Panc1 (cell line): ENCODE results near the gene LINGO1. TPM values are rescaled to one million over a fixed set of nuclear protein-coding genes. Genes with fewer than 3 reads are reported as not detected.

Experiments used
- ATAC-seq: fragments of 200-7000 bp; cut with Tn5 transposase; 2 replicates; pipeline ENCODE4 v1.9.1; 2020; ENCODE audit warnings: mild to moderate bottlenecking, moderate library complexity
- BruUV-seq: library from RNA; stranded (reverse); fragments of 400-500 nt; replicated peaks from 2 replicates; lab custom pipeline; 2021; lab: Mats Ljungman, UMichigan
- CTCF ChIA-PET: fragments of 300-600 bp; sonication (Branson Sonifier 250); formaldehyde crosslinking; loops from one replicate; lab custom pipeline; 2022; ENCODE audit warnings: antibody characterized with exemption; lab: Charles Lee
- POLR2A ChIA-PET: fragments of 300-600 bp; sonication (Branson Sonifier 250); formaldehyde crosslinking; loops from one replicate; lab custom pipeline; 2022; ENCODE audit warnings: antibody characterized with exemption; lab: Charles Lee
- DNase-seq: peaks from one replicate; pipeline ENCODE4 v3.0.0-alpha.2; 2010; ENCODE audit warnings: low read depth, low spot score
- H3K27ac ChIP-seq: 2 replicates; pipeline ENCODE4 v1.5.1; 2011; ENCODE audit warnings: mild to moderate bottlenecking, low read length, inconsistent platforms
- H3K27me3 ChIP-seq: fragments of 200-500 bp; sonication (Bioruptor generic); 2 replicates; pipeline ENCODE4 v1.6.0; 2014; ENCODE audit warnings: low read length, inconsistent platforms; ENCODE audit not compliant: control insufficient read depth, insufficient read depth
- H3K36me3 ChIP-seq: fragments of 200-500 bp; sonication (Bioruptor generic); 2 replicates; pipeline ENCODE4 v1.5.1; 2014; ENCODE audit warnings: inconsistent platforms, mild to moderate bottlenecking, low read length, moderate library complexity; ENCODE audit not compliant: control insufficient read depth, insufficient read depth
- H3K4me1 ChIP-seq: 2 replicates; pipeline ENCODE4 v1.5.1; 2011; ENCODE audit warnings: inconsistent platforms, mild to moderate bottlenecking, low read length, moderate library complexity; ENCODE audit not compliant: control insufficient read depth, insufficient read depth
- H3K4me3 ChIP-seq, 2 experiments: 2 replicates each; pipeline ENCODE4 v1.5.1; 2011 to 2012; ENCODE audit warnings: low read depth in 2 of 2, low read length in 2 of 2, mild to moderate bottlenecking in 2 of 2, inconsistent platforms in 1 of 2, moderate library complexity in 1 of 2
- H3K9me3 ChIP-seq: fragments of 200-500 bp; sonication (Bioruptor generic); 2 replicates; pipeline ENCODE4 v1.5.1; 2014; ENCODE audit warnings: low read depth, mild to moderate bottlenecking, inconsistent platforms, low read length, moderate library complexity; ENCODE audit not compliant: control insufficient read depth, insufficient read depth
- POLR2AphosphoS5 ChIP-seq: IDR thresholded peaks from 2 replicates; pipeline ENCODE4 v1.6.1; 2012; ENCODE audit warnings: mild to moderate bottlenecking, low read depth, low read length, moderate library complexity
- SIN3A ChIP-seq: IDR thresholded peaks from 2 replicates; pipeline ENCODE4 v1.6.1; 2012; ENCODE audit warnings: low read depth, mild to moderate bottlenecking, low read length, moderate library complexity, borderline replicate concordance; ENCODE audit not compliant: insufficient read depth
- TCF7L2 ChIP-seq: IDR thresholded peaks from 2 replicates; pipeline ENCODE4 v1.6.1; 2011; ENCODE audit warnings: mild to moderate bottlenecking, low read depth, low read length, inconsistent platforms
- in situ Hi-C: cut with HindIII; loops from 2 replicates; pipeline ENCODE4 v1.10.0; 2016; ENCODE audit warnings: low sequenced_read_pairs, low pct_unique_long_range_greater_than_20kb
- intact Hi-C: fragments of 100-400 bp; cut with micrococcal nuclease; formaldehyde crosslinking; loops from one replicate; pipeline ENCODE4 v1.10.0; 2022; ENCODE audit not compliant: unreplicated experiment
- total RNA-seq: library from RNA; stranded (reverse); gene quantifications from one replicate; pipeline ENCODE4 v1.2.1, GENCODE V29; 2021; ENCODE audit not compliant: unreplicated experiment
- TF ChIP-seq, protein P1 (sequence below): fragments of 450-650 bp; IDR thresholded peaks from 2 replicates; pipeline ENCODE4 v1.5.1; 2017; ENCODE audit warnings: mild to moderate bottlenecking
- TF ChIP-seq, protein P2 (sequence below), 2 experiments: IDR thresholded peaks; 2 replicates each; pipeline ENCODE4 v1.6.1; 2011 to 2012; ENCODE audit warnings: low read depth in 2 of 2, control low read depth in 1 of 2, low read length in 1 of 2, mild to moderate bottlenecking in 1 of 2, moderate library complexity in 1 of 2; ENCODE audit not compliant: insufficient read depth in 1 of 2

LINGO1 gene
- total RNA-seq, 1 experiment from 2014 or later = 18.2 TPM

DNA sequence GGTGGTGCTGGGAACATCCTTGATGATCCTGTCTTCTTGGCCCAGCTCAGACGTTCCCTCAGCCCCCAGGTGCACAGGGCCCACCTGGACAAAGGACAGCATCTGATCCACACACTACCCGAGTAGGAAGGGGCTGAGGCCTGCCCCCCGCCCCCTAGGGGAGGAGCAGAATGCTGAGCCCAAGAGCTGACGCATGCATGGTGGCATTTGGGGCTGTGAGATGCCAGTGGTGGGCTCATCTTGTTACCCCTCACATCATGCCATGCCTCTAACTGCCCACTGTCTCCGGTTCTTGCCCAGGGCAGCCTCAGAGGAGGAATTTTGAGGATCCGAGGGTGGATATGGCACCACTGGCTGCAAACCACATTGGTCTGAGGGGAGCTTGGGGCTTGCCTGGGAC is 61.5 kb downstream of the LINGO1 start:
- in situ Hi-C loops = no loop called here
- BruUV-seq = no TSS peak
- CTCF ChIA-PET = no interaction called here
- POLR2A ChIA-PET = no interaction called here
- DNase-seq = no peak
- Histone ChIP-seq H3K27me3 (no peaks in the 10 kb centered on the region), H3K27ac (peak overlapping the region; percentile 81; the same call in 1 of the 2 replicates), H3K4me3 (no peak overlapping the region), H3K4me1 (peaks cover 29% of the 10 kb centered on the region), H3K9me3 (no peaks in the 10 kb centered on the region), H3K36me3 (no peaks in the 10 kb centered on the region)
- TF ChIP-seq TCF7L2 (no peak), POLR2AphosphoS5 (no peak), SIN3A (no peak)
- TF ChIP-seq, protein P1, sequence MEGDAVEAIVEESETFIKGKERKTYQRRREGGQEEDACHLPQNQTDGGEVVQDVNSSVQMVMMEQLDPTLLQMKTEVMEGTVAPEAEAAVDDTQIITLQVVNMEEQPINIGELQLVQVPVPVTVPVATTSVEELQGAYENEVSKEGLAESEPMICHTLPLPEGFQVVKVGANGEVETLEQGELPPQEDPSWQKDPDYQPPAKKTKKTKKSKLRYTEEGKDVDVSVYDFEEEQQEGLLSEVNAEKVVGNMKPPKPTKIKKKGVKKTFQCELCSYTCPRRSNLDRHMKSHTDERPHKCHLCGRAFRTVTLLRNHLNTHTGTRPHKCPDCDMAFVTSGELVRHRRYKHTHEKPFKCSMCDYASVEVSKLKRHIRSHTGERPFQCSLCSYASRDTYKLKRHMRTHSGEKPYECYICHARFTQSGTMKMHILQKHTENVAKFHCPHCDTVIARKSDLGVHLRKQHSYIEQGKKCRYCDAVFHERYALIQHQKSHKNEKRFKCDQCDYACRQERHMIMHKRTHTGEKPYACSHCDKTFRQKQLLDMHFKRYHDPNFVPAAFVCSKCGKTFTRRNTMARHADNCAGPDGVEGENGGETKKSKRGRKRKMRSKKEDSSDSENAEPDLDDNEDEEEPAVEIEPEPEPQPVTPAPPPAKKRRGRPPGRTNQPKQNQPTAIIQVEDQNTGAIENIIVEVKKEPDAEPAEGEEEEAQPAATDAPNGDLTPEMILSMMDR = no peak
- TF ChIP-seq, protein P2, sequence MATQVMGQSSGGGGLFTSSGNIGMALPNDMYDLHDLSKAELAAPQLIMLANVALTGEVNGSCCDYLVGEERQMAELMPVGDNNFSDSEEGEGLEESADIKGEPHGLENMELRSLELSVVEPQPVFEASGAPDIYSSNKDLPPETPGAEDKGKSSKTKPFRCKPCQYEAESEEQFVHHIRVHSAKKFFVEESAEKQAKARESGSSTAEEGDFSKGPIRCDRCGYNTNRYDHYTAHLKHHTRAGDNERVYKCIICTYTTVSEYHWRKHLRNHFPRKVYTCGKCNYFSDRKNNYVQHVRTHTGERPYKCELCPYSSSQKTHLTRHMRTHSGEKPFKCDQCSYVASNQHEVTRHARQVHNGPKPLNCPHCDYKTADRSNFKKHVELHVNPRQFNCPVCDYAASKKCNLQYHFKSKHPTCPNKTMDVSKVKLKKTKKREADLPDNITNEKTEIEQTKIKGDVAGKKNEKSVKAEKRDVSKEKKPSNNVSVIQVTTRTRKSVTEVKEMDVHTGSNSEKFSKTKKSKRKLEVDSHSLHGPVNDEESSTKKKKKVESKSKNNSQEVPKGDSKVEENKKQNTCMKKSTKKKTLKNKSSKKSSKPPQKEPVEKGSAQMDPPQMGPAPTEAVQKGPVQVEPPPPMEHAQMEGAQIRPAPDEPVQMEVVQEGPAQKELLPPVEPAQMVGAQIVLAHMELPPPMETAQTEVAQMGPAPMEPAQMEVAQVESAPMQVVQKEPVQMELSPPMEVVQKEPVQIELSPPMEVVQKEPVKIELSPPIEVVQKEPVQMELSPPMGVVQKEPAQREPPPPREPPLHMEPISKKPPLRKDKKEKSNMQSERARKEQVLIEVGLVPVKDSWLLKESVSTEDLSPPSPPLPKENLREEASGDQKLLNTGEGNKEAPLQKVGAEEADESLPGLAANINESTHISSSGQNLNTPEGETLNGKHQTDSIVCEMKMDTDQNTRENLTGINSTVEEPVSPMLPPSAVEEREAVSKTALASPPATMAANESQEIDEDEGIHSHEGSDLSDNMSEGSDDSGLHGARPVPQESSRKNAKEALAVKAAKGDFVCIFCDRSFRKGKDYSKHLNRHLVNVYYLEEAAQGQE (IDR thresholded peaks at IDR 0.05; ENCODE audit: insufficient read depth in 1 of 2, low read depth in 2 of 2, low read length in 1 of 2) = no peak
- ATAC-seq = no peak
- intact Hi-C loops = no loop called here

DNA sequence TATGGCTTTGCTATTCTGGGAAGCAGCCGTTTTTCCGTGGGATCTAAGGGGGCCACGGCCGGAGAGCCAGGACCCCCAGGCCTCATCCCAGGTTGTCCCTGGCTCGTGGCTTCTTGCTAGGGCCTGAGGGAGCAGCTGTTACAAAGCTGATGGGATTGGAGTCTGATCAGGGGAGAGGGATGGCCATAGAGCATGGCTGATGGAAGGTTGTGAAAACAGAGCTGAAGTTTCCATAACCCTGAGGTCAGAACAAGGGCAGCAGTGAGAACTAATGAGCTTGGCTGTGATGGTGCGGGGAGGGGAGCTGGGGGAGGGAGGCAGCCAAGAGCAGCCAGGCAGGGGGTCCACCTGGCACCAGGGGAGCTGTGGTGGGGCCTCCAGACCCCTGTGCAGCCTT is 63.0 kb downstream of the LINGO1 start:
- CTCF ChIA-PET = interaction anchor here (0.6 to 2.6 kb wide), 3 partner anchors 16 to 64 kb away, joined by 4 to 7 read pairs (median 6); no protein-coding TSS in a partner anchor
- no TSS peak for BruUV-seq

More for the DNA sequence above, 63.0 kb downstream of the LINGO1 start:
- POLR2A ChIA-PET = no interaction called here
- ATAC-seq (peak; percentile 61), DNase-seq (no peak)
- in situ Hi-C loops = no loop called here
- no peak for TF ChIP-seq SIN3A
- TF ChIP-seq, protein P2 (IDR thresholded peaks at IDR 0.05; ENCODE audit: insufficient read depth in 1 of 2, low read depth in 2 of 2, low read length in 1 of 2) = no peak
- TF ChIP-seq, protein P1 = no peak
- H3K4me1 ChIP-seq = peaks cover 31% of the 10 kb centered on the region
- peak overlapping the region; percentile 81 for H3K27ac ChIP-seq
- no peaks in the 10 kb centered on the region for H3K27me3 ChIP-seq
- no peaks in the 10 kb centered on the region for H3K9me3 ChIP-seq
- H3K4me3 ChIP-seq = peak overlapping the region; percentile 27 to 55
- H3K36me3 ChIP-seq = no peaks in the 10 kb centered on the region
- intact Hi-C loops = no loop called here
